GM19023 (cell line): ENCODE results near the gene OSBPL2.

Source experiments
- ATAC-seq: cut with Tn5 transposase; IDR thresholded peaks from one replicate; pipeline ENCODE4 v1.9.1; 2021; ENCODE audit warnings: mild to moderate bottlenecking, moderate library complexity; ENCODE audit not compliant: unreplicated experiment

Gene OSBPL2

GRCh38 chr20:62220666-62221568, 17.4 kb upstream of the OSBPL2 start:
- ATAC-seq = no peak

GRCh38 chr20:62222266-62222850, 16.0 kb upstream of the OSBPL2 start:
- ATAC-seq = no peak

GRCh38 chr20:62222972-62223371, 15.3 kb upstream of the OSBPL2 start:
- ATAC-seq = no peak

- ATAC-seq = no peak
These were observed 14.8 kb upstream of the OSBPL2 start for GRCh38 chr20:62223571-62223970.

- ATAC-seq = no peak
These were observed 14.0 kb upstream of the OSBPL2 start for GRCh38 chr20:62224113-62224855.

- ATAC-seq = no peak
These were observed 13.3 kb upstream of the OSBPL2 start for GRCh38 chr20:62225026-62225425.

GRCh38 chr20:62225820-62226635, 12.3 kb upstream of the OSBPL2 start:
- no peak for ATAC-seq

- ATAC-seq = no peak
These were observed 11.4 kb upstream of the OSBPL2 start for GRCh38 chr20:62226707-62227590.

- ATAC-seq = no peak
These were observed 10.7 kb upstream of the OSBPL2 start for GRCh38 chr20:62227591-62227976.

GRCh38 chr20:62227977-62228958, 10.1 kb upstream of the OSBPL2 start:
- no peak for ATAC-seq

GRCh38 chr20:62228982-62229545, 9.3 kb upstream of the OSBPL2 start:
- ATAC-seq = no peak

GRCh38 chr20:62229667-62230066, 8.7 kb upstream of the OSBPL2 start:
- no peak for ATAC-seq

GRCh38 chr20:62230276-62230675, 8.0 kb upstream of the OSBPL2 start:
- ATAC-seq = no peak

- ATAC-seq = no peak
These were observed 7.6 kb upstream of the OSBPL2 start for GRCh38 chr20:62230696-62231095.

GRCh38 chr20:62231292-62231691, 7.0 kb upstream of the OSBPL2 start:
- no peak for ATAC-seq

GRCh38 chr20:62232194-62232593, 6.1 kb upstream of the OSBPL2 start:
- ATAC-seq = no peak

- no peak for ATAC-seq
These were observed 5.3 kb upstream of the OSBPL2 start for GRCh38 chr20:62232770-62233645.
